HG02759 (cell line): ENCODE results near the gene PVR.
"Not testable (repeated sequence)": the region's sequence is repeated elsewhere in the genome, so short reads cannot be mapped to it uniquely, and the experiment has no call there.

Source experiments
- ATAC-seq: cut with Tn5 transposase; IDR thresholded peaks from one replicate; pipeline ENCODE4 v1.9.1; 2021; ENCODE audit warnings: mild to moderate bottlenecking, moderate library complexity; ENCODE audit not compliant: unreplicated experiment

Gene PVR

GRCh38 chr19:44617110-44617880 is 26.4 kb upstream of the PVR start:
- ATAC-seq, result no peak

DNA sequence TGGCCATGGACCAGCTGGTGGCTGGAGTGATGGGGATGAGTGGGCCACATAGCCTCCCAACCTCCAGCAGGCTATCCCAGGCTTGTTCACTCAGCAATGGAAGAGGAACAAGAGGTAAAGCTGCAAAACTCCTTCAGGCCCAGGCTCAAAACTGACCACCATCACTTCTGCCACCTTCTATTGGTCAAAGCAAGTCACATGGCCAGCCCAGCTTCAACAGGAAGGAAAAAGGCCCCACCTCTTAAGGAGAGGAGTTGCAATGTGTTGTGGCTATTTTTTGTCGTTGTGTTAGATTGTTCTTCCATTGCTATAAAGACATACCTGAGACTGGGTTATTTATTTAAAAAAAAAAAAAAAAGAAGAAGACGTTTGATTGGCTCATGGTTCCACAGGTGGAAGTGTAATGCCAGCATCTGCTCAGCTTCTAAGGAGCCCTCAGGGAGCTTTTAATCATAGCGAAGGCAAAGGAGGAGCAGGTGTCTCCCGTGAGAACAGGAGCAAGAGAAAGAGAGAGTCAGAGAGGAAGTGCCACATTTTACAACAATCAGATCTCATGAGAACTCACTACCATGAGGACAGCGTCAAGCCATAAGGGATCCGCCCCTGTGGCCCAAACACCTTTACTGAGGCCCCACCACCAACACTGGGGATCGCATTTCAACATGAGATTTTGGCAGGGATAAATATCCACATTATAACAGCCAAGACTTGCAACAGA is 24.9 kb upstream of the PVR start:
- ATAC-seq, result no peak

GRCh38 chr19:44620667-44621066 is 23.0 kb upstream of the PVR start:
- ATAC-seq, result no peak

DNA sequence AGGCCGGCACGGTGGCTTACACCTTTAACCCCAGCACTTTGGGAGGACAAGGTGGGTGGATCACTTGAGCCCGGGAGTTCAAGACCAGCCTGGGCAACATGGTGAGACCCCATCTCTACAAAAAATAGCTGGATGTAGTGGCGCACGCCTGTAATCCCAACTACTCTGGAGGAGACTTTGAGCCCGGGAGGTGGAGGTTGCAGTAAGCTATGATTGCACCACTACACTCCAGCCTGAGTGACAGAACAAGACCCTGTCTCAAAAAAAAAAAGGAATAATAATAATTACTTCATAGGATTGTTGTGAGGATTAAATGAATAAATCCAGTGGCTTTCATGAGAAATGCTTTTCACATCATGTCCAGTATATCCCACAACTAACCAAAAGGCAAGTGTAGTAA is 22.3 kb upstream of the PVR start:
- ATAC-seq, result no peak

DNA sequence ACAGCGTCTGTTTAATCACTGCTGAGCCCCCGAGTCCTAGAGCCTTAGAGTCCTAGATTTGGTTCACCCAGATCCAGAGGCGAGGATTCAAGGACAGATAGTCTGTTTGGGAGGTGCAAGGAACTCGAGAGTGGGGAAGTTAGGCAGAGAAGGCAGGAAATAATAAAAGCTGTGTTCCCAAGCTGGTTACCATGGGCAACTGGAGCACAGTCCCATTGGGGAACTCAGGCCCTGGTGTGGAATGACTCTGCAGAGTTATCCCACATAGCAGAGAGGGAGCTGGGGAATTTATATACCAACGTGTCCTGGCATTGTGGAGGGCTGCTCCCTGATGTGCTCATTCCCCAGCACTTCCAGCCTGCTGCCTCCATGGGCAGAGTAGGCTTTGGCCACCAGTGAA is 20.6 kb upstream of the PVR start:
- ATAC-seq, result no peak

- no peak for ATAC-seq
Measured at GRCh38 chr19:44623626-44624025, 20.1 kb upstream of the PVR start.

GRCh38 chr19:44624840-44625354 is 18.8 kb upstream of the PVR start:
- no peak for ATAC-seq

DNA sequence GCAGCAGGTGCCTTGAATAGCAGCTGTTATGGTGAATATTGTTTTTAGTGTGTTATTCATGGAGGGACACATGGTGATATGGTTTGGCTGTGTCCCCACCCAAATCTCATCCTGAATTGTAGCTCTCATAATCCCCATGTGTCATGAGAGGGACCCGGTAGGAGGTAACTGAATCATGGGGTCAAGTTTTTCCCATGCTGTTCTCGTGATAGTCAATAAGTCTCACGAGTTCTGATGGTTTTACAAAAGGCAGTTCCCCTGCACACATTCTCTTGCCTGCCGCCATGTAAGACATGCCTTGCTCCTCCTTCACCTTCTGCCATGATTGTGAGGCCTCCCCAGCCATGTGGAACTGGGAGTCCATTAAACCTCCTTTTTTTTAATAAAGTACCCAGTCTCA is 18.1 kb upstream of the PVR start:
- not testable (repeated sequence) for ATAC-seq

DNA sequence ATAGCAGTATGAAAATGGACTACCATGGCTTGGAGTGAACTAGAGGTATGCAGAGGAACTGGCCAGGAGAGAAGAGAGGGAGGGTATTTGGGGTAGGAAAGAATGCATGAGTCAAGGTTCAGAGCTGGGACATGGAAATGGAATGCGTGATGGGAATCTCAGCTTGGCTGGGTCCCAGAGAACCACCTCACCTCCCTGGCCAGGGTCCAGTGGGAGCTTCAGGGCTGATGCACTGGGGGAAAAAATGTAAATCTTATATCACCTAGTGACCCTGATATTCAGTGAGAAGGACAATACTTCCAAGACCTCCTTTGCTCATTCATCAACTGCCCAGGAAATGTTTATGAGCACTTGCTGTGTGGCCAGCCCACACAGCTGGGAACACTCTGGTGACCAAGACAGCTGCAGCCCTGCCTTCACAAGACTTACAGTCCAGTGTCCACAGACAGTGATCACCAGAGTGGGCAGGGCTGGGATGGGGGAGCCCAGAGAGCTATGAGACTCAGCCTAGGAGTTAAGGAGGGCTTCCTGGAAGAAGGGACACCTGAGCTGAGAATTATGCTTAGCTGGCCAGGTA is 17.6 kb upstream of the PVR start:
- ATAC-seq, result no peak

GRCh38 chr19:44627631-44628030 is 16.1 kb upstream of the PVR start:
- no peak for ATAC-seq

- ATAC-seq, result no peak
Measured at GRCh38 chr19:44628793-44629192, 14.9 kb upstream of the PVR start.

DNA sequence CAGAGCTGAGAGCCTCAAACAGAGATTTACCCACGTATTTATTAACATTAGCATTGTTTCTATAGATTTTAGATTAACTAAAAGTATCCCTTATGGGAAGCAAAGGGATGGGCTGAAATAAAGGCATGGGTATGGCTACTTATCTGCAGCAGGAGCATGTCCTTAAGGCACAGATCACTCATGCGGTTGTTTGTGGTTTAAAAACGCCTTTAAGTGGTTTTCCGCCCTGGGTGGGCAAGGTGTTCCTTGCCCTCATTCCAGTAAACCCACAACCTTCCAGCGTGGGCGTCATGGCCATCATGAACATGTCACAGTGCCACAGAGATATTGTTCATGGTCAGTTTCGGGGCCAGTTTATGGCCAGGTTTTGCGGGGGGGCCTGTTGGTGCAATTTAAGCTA is 12.1 kb upstream of the PVR start:
- not testable (repeated sequence) for ATAC-seq

DNA sequence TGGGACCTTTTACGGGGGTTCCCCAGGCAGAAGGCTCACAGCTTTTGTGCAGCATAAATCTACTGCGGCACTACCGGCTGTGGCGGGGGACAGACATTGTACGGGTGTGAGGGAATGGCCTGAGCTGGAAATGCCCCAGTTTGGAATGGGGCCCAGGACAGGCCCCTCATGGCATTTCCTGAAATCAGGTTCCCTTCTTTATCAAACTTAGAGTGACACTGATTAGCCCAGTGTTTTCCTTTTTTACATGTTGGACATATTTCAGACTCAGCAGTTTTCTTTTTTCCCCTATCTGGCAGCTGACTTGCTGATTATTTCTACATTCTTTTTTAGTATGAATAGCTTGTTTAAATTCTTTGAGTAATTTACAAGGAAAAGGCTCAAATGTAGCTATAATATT is 9.7 kb upstream of the PVR start:
- not testable (repeated sequence) for ATAC-seq

DNA sequence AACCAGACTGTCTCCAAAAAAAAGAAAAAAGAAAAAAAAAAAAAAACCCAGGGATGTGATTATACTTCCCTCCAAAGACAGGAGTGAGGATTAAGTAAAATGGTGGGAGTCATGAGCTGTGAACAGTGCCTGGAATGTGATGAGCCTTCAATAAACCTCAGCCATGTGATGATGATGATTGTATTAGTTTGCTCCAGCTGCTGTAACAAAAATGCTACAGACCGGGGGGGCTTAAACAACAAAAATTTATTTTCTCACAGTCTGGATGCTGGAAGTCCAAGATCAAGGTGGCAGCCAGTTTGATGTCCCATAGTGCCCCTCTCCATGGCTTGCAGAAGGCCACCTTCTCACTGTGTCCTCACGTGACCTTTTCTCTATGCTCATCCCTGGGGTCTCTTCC is 8.9 kb upstream of the PVR start:
- no peak for ATAC-seq

GRCh38 chr19:44635581-44636438 is 7.9 kb upstream of the PVR start:
- ATAC-seq, result no peak

- ATAC-seq, result no peak
Measured at GRCh38 chr19:44636439-44637389, 7.0 kb upstream of the PVR start.

GRCh38 chr19:44637390-44637764 is 6.3 kb upstream of the PVR start:
- no peak for ATAC-seq

GRCh38 chr19:44640518-44640917 is 3.2 kb upstream of the PVR start:
- ATAC-seq, result no peak

DNA sequence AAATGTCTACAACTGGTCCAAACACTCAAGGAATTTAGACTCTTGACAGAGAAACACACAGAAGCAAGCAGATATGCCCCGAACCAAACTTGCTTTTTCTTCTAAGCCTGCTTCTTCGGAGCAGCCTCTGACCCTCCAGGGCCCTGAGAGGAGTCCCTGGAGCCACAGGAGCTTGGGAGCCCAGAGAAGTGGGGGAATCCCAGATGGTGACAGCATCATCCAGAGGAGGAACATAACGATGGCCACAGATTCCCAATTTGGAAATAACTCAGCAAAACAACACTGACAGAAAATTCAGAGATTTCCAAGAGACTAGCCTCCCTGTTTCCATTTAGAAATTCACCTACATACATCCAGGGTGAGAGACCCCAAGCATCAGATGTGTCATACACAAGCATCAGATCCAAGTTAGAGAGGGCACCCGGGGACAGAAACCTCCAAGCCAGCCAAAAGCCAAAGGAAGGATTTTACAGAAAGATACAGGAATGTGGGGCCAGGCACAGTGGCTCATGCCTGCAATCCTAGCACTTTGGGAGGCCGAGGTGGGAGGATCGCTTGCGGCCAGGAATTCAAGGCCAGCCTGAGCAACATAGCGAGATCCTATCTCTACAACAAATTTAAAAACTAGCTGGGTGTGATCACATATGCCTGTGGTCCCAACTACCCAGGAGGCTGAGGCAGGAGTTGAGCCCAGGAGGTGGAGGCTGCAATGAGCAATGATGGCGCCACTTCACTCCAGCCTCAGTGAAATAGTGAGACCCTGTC is 2.0 kb upstream of the PVR start:
- no peak for ATAC-seq
